ENCODE results near the gene CHFR.
"Not testable (repeated sequence)": the region's sequence is repeated elsewhere in the genome, so short reads cannot be mapped to it uniquely, and the experiment has no call there.

The CHFR gene

GRCh38 chr12:132801741-132802140, 85.7 kb downstream of the CHFR start:
- POLR2A ChIA-PET = no interaction called here
- H3K36me3 ChIP-seq (ENCODE audit: control insufficient read depth in 4 of 4, insufficient read depth in 4 of 4, low read length in 3 of 4) = peaks cover 11 to 85% (median 67%) of the 10 kb centered on the region in 4 experiments
- CTCF ChIA-PET = no interaction called here
- no peaks in the 10 kb centered on the region for H3K9me3 ChIP-seq (ENCODE audit: control extremely low read depth in 1 of 5, control insufficient read depth in 4 of 5, insufficient read depth in 2 of 5, low read depth in 1 of 5, low read length in 4 of 5)
- H3K4me3 ChIP-seq (ENCODE audit: control insufficient read depth in 1 of 7, extremely low read depth in 1 of 7, insufficient read depth in 4 of 7, low read depth in 2 of 7, low read length in 6 of 7) = no peak overlapping the region
- DNase-seq = no peak
- H3K4me1 ChIP-seq (ENCODE audit: control extremely low read depth in 1 of 4, control insufficient read depth in 4 of 4, insufficient read depth in 4 of 4, low read length in 3 of 4) = no peaks in the 10 kb centered on the region
- H3K27ac ChIP-seq (ENCODE audit: insufficient read depth in 1 of 2, low read depth in 1 of 2, low read length in 2 of 2, poor library complexity in 1 of 2, severe bottlenecking in 2 of 2) = no peak overlapping the region
- 93% methylated on average over 24 of the region's 28 CpGs for WGBS (ENCODE audit: insufficient coverage)
- H3K27me3 ChIP-seq (replicated peaks in 2 of 5; ENCODE audit: control insufficient read depth in 4 of 5, insufficient read depth in 5 of 5, low read length in 4 of 5) = no peaks in the 10 kb centered on the region

GRCh38 chr12:132798836-132799235, 88.6 kb downstream of the CHFR start:
- 97% methylated on average over 13 of the region's 15 CpGs for whole genome bisulfite sequencing (ENCODE audit: insufficient coverage)
- POLR2A ChIA-PET = no interaction called here

GRCh38 chr12:132797820-132798570, 89.4 kb downstream of the CHFR start:
- DNase-seq = no peak
- H3K27me3 ChIP-seq (replicated peaks in 2 of 5; ENCODE audit: control insufficient read depth in 4 of 5, insufficient read depth in 5 of 5, low read length in 4 of 5) = no peaks in the 10 kb centered on the region
- H3K9me3 ChIP-seq (ENCODE audit: control extremely low read depth in 1 of 5, control insufficient read depth in 4 of 5, insufficient read depth in 2 of 5, low read depth in 1 of 5, low read length in 4 of 5) = no peaks in the 10 kb centered on the region
- no peak overlapping the region for H3K27ac ChIP-seq (ENCODE audit: insufficient read depth in 1 of 2, low read depth in 1 of 2, low read length in 2 of 2, poor library complexity in 1 of 2, severe bottlenecking in 2 of 2)
- no peaks in the 10 kb centered on the region for H3K4me1 ChIP-seq (ENCODE audit: control extremely low read depth in 1 of 4, control insufficient read depth in 4 of 4, insufficient read depth in 4 of 4, low read length in 3 of 4)
- no peak overlapping the region for H3K4me3 ChIP-seq (ENCODE audit: control insufficient read depth in 1 of 7, extremely low read depth in 1 of 7, insufficient read depth in 4 of 7, low read depth in 2 of 7, low read length in 6 of 7)
- H3K36me3 ChIP-seq (ENCODE audit: control insufficient read depth in 4 of 4, insufficient read depth in 4 of 4, low read length in 3 of 4) = peaks cover 14 to 78% (median 62%) of the 10 kb centered on the region in 4 experiments
- ChIA-PET POLR2A (no interaction called here), CTCF (no interaction called here)
- WGBS (ENCODE audit: insufficient coverage) = 97% methylated on average over 19 of the region's 24 CpGs

More at GRCh38 chr12:132798836-132799235, 88.6 kb downstream of the CHFR start:
- DNase-seq = no peak
- Histone ChIP-seq H3K4me1 (ENCODE audit: control extremely low read depth in 1 of 4, control insufficient read depth in 4 of 4, insufficient read depth in 4 of 4, low read length in 3 of 4) (no peaks in the 10 kb centered on the region), H3K27ac (ENCODE audit: insufficient read depth in 1 of 2, low read depth in 1 of 2, low read length in 2 of 2, poor library complexity in 1 of 2, severe bottlenecking in 2 of 2) (no peak overlapping the region), H3K4me3 (ENCODE audit: control insufficient read depth in 1 of 7, extremely low read depth in 1 of 7, insufficient read depth in 4 of 7, low read depth in 2 of 7, low read length in 6 of 7) (no peak overlapping the region), H3K36me3 (ENCODE audit: control insufficient read depth in 4 of 4, insufficient read depth in 4 of 4, low read length in 3 of 4) (peaks cover 15 to 83% (median 67%) of the 10 kb centered on the region in 4 experiments), H3K9me3 (ENCODE audit: control extremely low read depth in 1 of 5, control insufficient read depth in 4 of 5, insufficient read depth in 2 of 5, low read depth in 1 of 5, low read length in 4 of 5) (no peaks in the 10 kb centered on the region), H3K27me3 (replicated peaks in 2 of 5; ENCODE audit: control insufficient read depth in 4 of 5, insufficient read depth in 5 of 5, low read length in 4 of 5) (no peaks in the 10 kb centered on the region)
- CTCF ChIA-PET = no interaction called here

GRCh38 chr12:132795847-132796246, 91.6 kb downstream of the CHFR start:
- H3K36me3 ChIP-seq (ENCODE audit: control insufficient read depth in 4 of 4, insufficient read depth in 4 of 4, low read length in 3 of 4) = peaks cover 12 to 79% (median 65%) of the 10 kb centered on the region in 4 experiments
- H3K27ac ChIP-seq (ENCODE audit: insufficient read depth in 1 of 2, low read depth in 1 of 2, low read length in 2 of 2, poor library complexity in 1 of 2, severe bottlenecking in 2 of 2) = no peak overlapping the region
- WGBS (ENCODE audit: insufficient coverage) = 98% methylated on average over 14 of the region's 14 CpGs
- DNase-seq = no peak
- ChIA-PET CTCF (no interaction called here), POLR2A (no interaction called here)
- peaks cover 0 to 8% (median 2%) of the 10 kb centered on the region in 5 experiments for H3K9me3 ChIP-seq (ENCODE audit: control extremely low read depth in 1 of 5, control insufficient read depth in 4 of 5, insufficient read depth in 2 of 5, low read depth in 1 of 5, low read length in 4 of 5)
- no peaks in the 10 kb centered on the region for H3K4me1 ChIP-seq (ENCODE audit: control extremely low read depth in 1 of 4, control insufficient read depth in 4 of 4, insufficient read depth in 4 of 4, low read length in 3 of 4)
- no peaks in the 10 kb centered on the region for H3K27me3 ChIP-seq (replicated peaks in 2 of 5; ENCODE audit: control insufficient read depth in 4 of 5, insufficient read depth in 5 of 5, low read length in 4 of 5)
- H3K4me3 ChIP-seq (ENCODE audit: control insufficient read depth in 1 of 7, extremely low read depth in 1 of 7, insufficient read depth in 4 of 7, low read depth in 2 of 7, low read length in 6 of 7) = no peak overlapping the region

- H3K4me1 ChIP-seq (ENCODE audit: control extremely low read depth in 1 of 4, control insufficient read depth in 4 of 4, insufficient read depth in 4 of 4, low read length in 3 of 4); POLR2A ChIA-PET: not testable (repeated sequence)
Measured at GRCh38 chr12:132791940-132792339, 95.5 kb downstream of the CHFR start.

GRCh38 chr12:132789099-132789471, 98.3 kb downstream of the CHFR start:
- Histone ChIP-seq H3K9me3 (ENCODE audit: control extremely low read depth in 1 of 5, control insufficient read depth in 4 of 5, insufficient read depth in 2 of 5, low read depth in 1 of 5, low read length in 4 of 5) (peaks cover 0 to 8% (median 2%) of the 10 kb centered on the region in 5 experiments), H3K4me3 (ENCODE audit: control insufficient read depth in 1 of 7, extremely low read depth in 1 of 7, insufficient read depth in 4 of 7, low read depth in 2 of 7, low read length in 6 of 7) (no peak overlapping the region), H3K27me3 (replicated peaks in 2 of 5; ENCODE audit: control insufficient read depth in 4 of 5, insufficient read depth in 5 of 5, low read length in 4 of 5) (no peaks in the 10 kb centered on the region), H3K36me3 (ENCODE audit: control insufficient read depth in 4 of 4, insufficient read depth in 4 of 4, low read length in 3 of 4) (peaks cover 10 to 73% (median 55%) of the 10 kb centered on the region in 4 experiments), H3K27ac (ENCODE audit: insufficient read depth in 1 of 2, low read depth in 1 of 2, low read length in 2 of 2, poor library complexity in 1 of 2, severe bottlenecking in 2 of 2) (no peak overlapping the region), H3K4me1 (ENCODE audit: control extremely low read depth in 1 of 4, control insufficient read depth in 4 of 4, insufficient read depth in 4 of 4, low read length in 3 of 4) (no peaks in the 10 kb centered on the region)
- POLR2A ChIA-PET = no interaction called here
- DNase-seq = no peak
- WGBS (ENCODE audit: insufficient coverage) = 94% methylated on average over 19 of the region's 21 CpGs
- CTCF ChIA-PET = interaction anchor here (1.2 kb wide), 1 partner anchor 13 kb away, joined by 3 read pairs; no protein-coding TSS in a partner anchor

More at GRCh38 chr12:132791940-132792339, 95.5 kb downstream of the CHFR start:
- DNase-seq; CTCF ChIA-PET; H3K9me3 ChIP-seq (ENCODE audit: control extremely low read depth in 1 of 5, control insufficient read depth in 4 of 5, insufficient read depth in 2 of 5, low read depth in 1 of 5, low read length in 4 of 5); H3K27ac ChIP-seq (ENCODE audit: insufficient read depth in 1 of 2, low read depth in 1 of 2, low read length in 2 of 2, poor library complexity in 1 of 2, severe bottlenecking in 2 of 2); H3K27me3 ChIP-seq (replicated peaks in 2 of 5; ENCODE audit: control insufficient read depth in 4 of 5, insufficient read depth in 5 of 5, low read length in 4 of 5); H3K4me3 ChIP-seq (ENCODE audit: control insufficient read depth in 1 of 7, extremely low read depth in 1 of 7, insufficient read depth in 4 of 7, low read depth in 2 of 7, low read length in 6 of 7): not testable (repeated sequence)
- WGBS (ENCODE audit: insufficient coverage) = 83% methylated on average over 1 of the region's 2 CpGs
- H3K36me3 ChIP-seq (ENCODE audit: control insufficient read depth in 4 of 4, insufficient read depth in 4 of 4, low read length in 3 of 4) = peaks cover 9 to 71% (median 53%) of the 10 kb centered on the region in 4 experiments

- CTCF ChIA-PET = interaction anchor here (1.2 kb wide), 1 partner anchor 12 kb away, joined by 3 read pairs; no protein-coding TSS in a partner anchor
Measured at GRCh38 chr12:132788375-132789098, 98.9 kb downstream of the CHFR start.

More at GRCh38 chr12:132788375-132789098, 98.9 kb downstream of the CHFR start:
- peaks cover 0 to 8% (median 2%) of the 10 kb centered on the region in 5 experiments for H3K9me3 ChIP-seq (ENCODE audit: control extremely low read depth in 1 of 5, control insufficient read depth in 4 of 5, insufficient read depth in 2 of 5, low read depth in 1 of 5, low read length in 4 of 5)
- H3K4me1 ChIP-seq (ENCODE audit: control extremely low read depth in 1 of 4, control insufficient read depth in 4 of 4, insufficient read depth in 4 of 4, low read length in 3 of 4) = no peaks in the 10 kb centered on the region
- 98% methylated on average over 28 of the region's 29 CpGs for WGBS (ENCODE audit: insufficient coverage)
- POLR2A ChIA-PET = no interaction called here
- H3K27me3 ChIP-seq (replicated peaks in 2 of 5; ENCODE audit: control insufficient read depth in 4 of 5, insufficient read depth in 5 of 5, low read length in 4 of 5) = no peaks in the 10 kb centered on the region
- no peak overlapping the region for H3K4me3 ChIP-seq (ENCODE audit: control insufficient read depth in 1 of 7, extremely low read depth in 1 of 7, insufficient read depth in 4 of 7, low read depth in 2 of 7, low read length in 6 of 7)
- no peak overlapping the region for H3K27ac ChIP-seq (ENCODE audit: insufficient read depth in 1 of 2, low read depth in 1 of 2, low read length in 2 of 2, poor library complexity in 1 of 2, severe bottlenecking in 2 of 2)
- peaks cover 12 to 73% (median 55%) of the 10 kb centered on the region in 4 experiments for H3K36me3 ChIP-seq (ENCODE audit: control insufficient read depth in 4 of 4, insufficient read depth in 4 of 4, low read length in 3 of 4)
- DNase-seq = no peak

Measured in common myeloid progenitor, CD34-positive (primary cell).